Measurements from ENCODE around the gene SORBS1.

GRCh38 chr10:95411635-95412034 is 149.5 kb downstream of the SORBS1 start:
- TF ChIP-seq, protein P1, sequence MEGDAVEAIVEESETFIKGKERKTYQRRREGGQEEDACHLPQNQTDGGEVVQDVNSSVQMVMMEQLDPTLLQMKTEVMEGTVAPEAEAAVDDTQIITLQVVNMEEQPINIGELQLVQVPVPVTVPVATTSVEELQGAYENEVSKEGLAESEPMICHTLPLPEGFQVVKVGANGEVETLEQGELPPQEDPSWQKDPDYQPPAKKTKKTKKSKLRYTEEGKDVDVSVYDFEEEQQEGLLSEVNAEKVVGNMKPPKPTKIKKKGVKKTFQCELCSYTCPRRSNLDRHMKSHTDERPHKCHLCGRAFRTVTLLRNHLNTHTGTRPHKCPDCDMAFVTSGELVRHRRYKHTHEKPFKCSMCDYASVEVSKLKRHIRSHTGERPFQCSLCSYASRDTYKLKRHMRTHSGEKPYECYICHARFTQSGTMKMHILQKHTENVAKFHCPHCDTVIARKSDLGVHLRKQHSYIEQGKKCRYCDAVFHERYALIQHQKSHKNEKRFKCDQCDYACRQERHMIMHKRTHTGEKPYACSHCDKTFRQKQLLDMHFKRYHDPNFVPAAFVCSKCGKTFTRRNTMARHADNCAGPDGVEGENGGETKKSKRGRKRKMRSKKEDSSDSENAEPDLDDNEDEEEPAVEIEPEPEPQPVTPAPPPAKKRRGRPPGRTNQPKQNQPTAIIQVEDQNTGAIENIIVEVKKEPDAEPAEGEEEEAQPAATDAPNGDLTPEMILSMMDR (IDR thresholded peaks at IDR 0.05): no peak
- TF ChIP-seq POLR2A (IDR thresholded peaks at IDR 0.05): no peak
